Measurements from ENCODE around the gene GJC1. TPM values are rescaled to one million over a fixed set of nuclear protein-coding genes. Genes with fewer than 3 reads are reported as not detected.

Gene GJC1
- total RNA-seq, 1 donor from 2014 or later, result 0.20 TPM

GRCh38 chr17:44749076-44749979 lies 80.8 kb downstream of the GJC1 start:
- TF ChIP-seq CTCF (IDR thresholded peaks at IDR 0.05), result no peak
- no peak overlapping the region for H3K27ac Mint-ChIP-seq
- no peak for ATAC-seq (ENCODE audit: low read depth)
- no peaks in the 10 kb centered on the region for H3K9me3 Mint-ChIP-seq
- ChIA-PET CTCF (no interaction called here), POLR2A (no interaction called here)
- no peaks in the 10 kb centered on the region for H3K4me1 Mint-ChIP-seq
- intact Hi-C loops (cut with micrococcal nuclease), result no loop called here
- H3K27me3 Mint-ChIP-seq, result peaks cover 3% of the 10 kb centered on the region
- no peak overlapping the region for H3K4me3 Mint-ChIP-seq
- peaks cover 26% of the 10 kb centered on the region for H3K36me3 Mint-ChIP-seq (ENCODE audit: low read depth)
- DNase-seq, result no peak

Other genes with a start within 250 kb of the GJC1 start
- 0.24 and 0.91 TPM in 2 replicates for gene MEIOC, start 173.8 kb downstream of the GJC1 start, total RNA-seq
- 20.1 and 22.4 TPM in 2 replicates for gene CCDC43, start 140.5 kb downstream of the GJC1 start, total RNA-seq
- gene DBF4B, start 121.6 kb downstream of the GJC1 start, total RNA-seq, result 10.3 and 13.8 TPM in 2 replicates
- gene ADAM11, start 71.3 kb downstream of the GJC1 start, total RNA-seq, result 0.09 and 0.10 TPM in 2 replicates
- not detected in 2 replicates for gene HIGD1B, start 17.6 kb upstream of the GJC1 start, total RNA-seq
- gene EFTUD2, start 69.2 kb upstream of the GJC1 start, total RNA-seq, result 168 and 192 TPM in 2 replicates
- not detected in 2 replicates for gene GFAP, start 85.2 kb upstream of the GJC1 start, total RNA-seq
- 0.49 and 1.7 TPM in 2 replicates for gene KIF18B, start 117.5 kb upstream of the GJC1 start, total RNA-seq
- gene C1QL1, start 138.0 kb upstream of the GJC1 start, total RNA-seq, result not detected in 2 replicates
- 12.9 and 15.6 TPM in 2 replicates for gene DCAKD, start 221.3 kb upstream of the GJC1 start, total RNA-seq
- gene NMT1, start 231.0 kb upstream of the GJC1 start, total RNA-seq, result 154 and 164 TPM in 2 replicates